Breast epithelium (tissue), 3 donors: ENCODE measurements around the gene MAGEF1.

Experiments
- CTCF ChIP-seq, 3 donors: fragments of 450-650 bp; IDR thresholded peaks; one replicate each; pipeline ENCODE4 v1.5.1; 2016 to 2017; ENCODE audit warnings: antibody characterized with exemption in 3 of 3, mild to moderate bottlenecking in 3 of 3, moderate library complexity in 3 of 3
- POLR2A ChIP-seq: fragments of 450-650 bp; IDR thresholded peaks from one replicate; pipeline ENCODE4 v1.6.1; 2016; ENCODE audit warnings: antibody characterized with exemption, mild to moderate bottlenecking, moderate library complexity
- POLR2AphosphoS5 ChIP-seq, 3 donors: sonication (generic); formaldehyde crosslinking; IDR thresholded peaks; one replicate each; pipeline ENCODE4 v1.6.1; 2017; ENCODE audit warnings: antibody characterized with exemption in 3 of 3

GRCh38 chr3:184738506-184738890 is 26.6 kb upstream of the MAGEF1 start:
- TF ChIP-seq CTCF (IDR thresholded peaks at IDR 0.05) = no peak
- no peak for TF ChIP-seq POLR2A
- no peak for TF ChIP-seq POLR2AphosphoS5 (IDR thresholded peaks at IDR 0.05)
